ENCODE results near the gene SPTLC2.
"Not testable (repeated sequence)": the region's sequence is repeated elsewhere in the genome, so short reads cannot be mapped to it uniquely, and the experiment has no call there.

The SPTLC2 gene

GRCh38 chr14:77645520-77646230, 29.2 kb upstream of the SPTLC2 start:
- Histone ChIP-seq H3K36me3 (ENCODE audit: control insufficient read depth, insufficient read depth, low read length) (no peaks in the 10 kb centered on the region), H3K9ac (ENCODE audit: low read length) (no peak overlapping the region), H3K4me1 (ENCODE audit: control insufficient read depth, insufficient read depth, low read length) (no peaks in the 10 kb centered on the region), H3K27me3 (ENCODE audit: control insufficient read depth, insufficient read depth, low read length) (no peaks in the 10 kb centered on the region), H3K4me3 (ENCODE audit: low read length) (no peak overlapping the region), H3K27ac (ENCODE audit: low read depth, low read length) (no peak overlapping the region)

- H3K4me3 ChIP-seq (ENCODE audit: low read length): peak overlapping the region; percentile 65
- no peaks in the 10 kb centered on the region for H3K36me3 ChIP-seq (ENCODE audit: control insufficient read depth, insufficient read depth, low read length)
- H3K27ac ChIP-seq (ENCODE audit: low read depth, low read length): no peak overlapping the region
- H3K27me3 ChIP-seq (ENCODE audit: control insufficient read depth, insufficient read depth, low read length): no peaks in the 10 kb centered on the region
- no peaks in the 10 kb centered on the region for H3K4me1 ChIP-seq (ENCODE audit: control insufficient read depth, insufficient read depth, low read length)
- H3K9ac ChIP-seq (ENCODE audit: low read length): no peak overlapping the region
Observed at GRCh38 chr14:77642407-77642806, 26.0 kb upstream of the SPTLC2 start.

GRCh38 chr14:77641534-77642341, 25.3 kb upstream of the SPTLC2 start:
- Histone ChIP-seq H3K27me3 (ENCODE audit: control insufficient read depth, insufficient read depth, low read length) (no peaks in the 10 kb centered on the region), H3K4me1 (ENCODE audit: control insufficient read depth, insufficient read depth, low read length) (no peaks in the 10 kb centered on the region), H3K27ac (ENCODE audit: low read depth, low read length) (peak overlapping the region; percentile 57), H3K36me3 (ENCODE audit: control insufficient read depth, insufficient read depth, low read length) (no peaks in the 10 kb centered on the region), H3K4me3 (ENCODE audit: low read length) (peak overlapping the region; percentile 65), H3K9ac (ENCODE audit: low read length) (peak overlapping the region; percentile 22)

GRCh38 chr14:77640756-77641533, 24.5 kb upstream of the SPTLC2 start:
- no peaks in the 10 kb centered on the region for H3K36me3 ChIP-seq (ENCODE audit: control insufficient read depth, insufficient read depth, low read length)
- H3K27me3 ChIP-seq (ENCODE audit: control insufficient read depth, insufficient read depth, low read length): no peaks in the 10 kb centered on the region
- peak overlapping the region; percentile 65 for H3K4me3 ChIP-seq (ENCODE audit: low read length)
- H3K27ac ChIP-seq (ENCODE audit: low read depth, low read length): no peak overlapping the region
- H3K9ac ChIP-seq (ENCODE audit: low read length): no peak overlapping the region
- no peaks in the 10 kb centered on the region for H3K4me1 ChIP-seq (ENCODE audit: control insufficient read depth, insufficient read depth, low read length)

GRCh38 chr14:77638771-77639171, 22.3 kb upstream of the SPTLC2 start:
- Histone ChIP-seq H3K4me1 (ENCODE audit: control insufficient read depth, insufficient read depth, low read length) (no peaks in the 10 kb centered on the region), H3K36me3 (ENCODE audit: control insufficient read depth, insufficient read depth, low read length) (no peaks in the 10 kb centered on the region), H3K27ac (ENCODE audit: low read depth, low read length) (no peak overlapping the region), H3K9ac (ENCODE audit: low read length) (no peak overlapping the region), H3K4me3 (ENCODE audit: low read length) (no peak overlapping the region), H3K27me3 (ENCODE audit: control insufficient read depth, insufficient read depth, low read length) (no peaks in the 10 kb centered on the region)

GRCh38 chr14:77635869-77636268, 19.4 kb upstream of the SPTLC2 start:
- H3K27ac ChIP-seq (ENCODE audit: low read depth, low read length); H3K4me1 ChIP-seq (ENCODE audit: control insufficient read depth, insufficient read depth, low read length); H3K36me3 ChIP-seq (ENCODE audit: control insufficient read depth, insufficient read depth, low read length); H3K27me3 ChIP-seq (ENCODE audit: control insufficient read depth, insufficient read depth, low read length); H3K9ac ChIP-seq (ENCODE audit: low read length); H3K4me3 ChIP-seq (ENCODE audit: low read length): not testable (repeated sequence)

- not testable (repeated sequence) for H3K36me3 ChIP-seq (ENCODE audit: control insufficient read depth, insufficient read depth, low read length); H3K9ac ChIP-seq (ENCODE audit: low read length); H3K4me3 ChIP-seq (ENCODE audit: low read length); H3K27me3 ChIP-seq (ENCODE audit: control insufficient read depth, insufficient read depth, low read length); H3K27ac ChIP-seq (ENCODE audit: low read depth, low read length); H3K4me1 ChIP-seq (ENCODE audit: control insufficient read depth, insufficient read depth, low read length)
Observed at GRCh38 chr14:77635466-77635865, 19.0 kb upstream of the SPTLC2 start.

- no peak overlapping the region for H3K4me3 ChIP-seq (ENCODE audit: low read length)
- H3K27me3 ChIP-seq (ENCODE audit: control insufficient read depth, insufficient read depth, low read length): no peaks in the 10 kb centered on the region
- no peaks in the 10 kb centered on the region for H3K36me3 ChIP-seq (ENCODE audit: control insufficient read depth, insufficient read depth, low read length)
- no peak overlapping the region for H3K9ac ChIP-seq (ENCODE audit: low read length)
- no peaks in the 10 kb centered on the region for H3K4me1 ChIP-seq (ENCODE audit: control insufficient read depth, insufficient read depth, low read length)
- no peak overlapping the region for H3K27ac ChIP-seq (ENCODE audit: low read depth, low read length)
Observed at GRCh38 chr14:77630111-77630510, 13.7 kb upstream of the SPTLC2 start.

GRCh38 chr14:77625360-77625759, 8.9 kb upstream of the SPTLC2 start:
- no peaks in the 10 kb centered on the region for H3K4me1 ChIP-seq (ENCODE audit: control insufficient read depth, insufficient read depth, low read length)

GRCh38 chr14:77623201-77623600, 6.8 kb upstream of the SPTLC2 start:
- Histone ChIP-seq H3K36me3 (ENCODE audit: control insufficient read depth, insufficient read depth, low read length) (no peaks in the 10 kb centered on the region), H3K27me3 (ENCODE audit: control insufficient read depth, insufficient read depth, low read length) (no peaks in the 10 kb centered on the region), H3K27ac (ENCODE audit: low read depth, low read length) (no peak overlapping the region), H3K4me1 (ENCODE audit: control insufficient read depth, insufficient read depth, low read length) (no peaks in the 10 kb centered on the region), H3K9ac (ENCODE audit: low read length) (no peak overlapping the region), H3K4me3 (ENCODE audit: low read length) (no peak overlapping the region)

More at GRCh38 chr14:77625360-77625759, 8.9 kb upstream of the SPTLC2 start:
- no peaks in the 10 kb centered on the region for H3K36me3 ChIP-seq (ENCODE audit: control insufficient read depth, insufficient read depth, low read length)
- H3K27ac ChIP-seq (ENCODE audit: low read depth, low read length): no peak overlapping the region
- H3K27me3 ChIP-seq (ENCODE audit: control insufficient read depth, insufficient read depth, low read length): no peaks in the 10 kb centered on the region
- no peak overlapping the region for H3K4me3 ChIP-seq (ENCODE audit: low read length)
- H3K9ac ChIP-seq (ENCODE audit: low read length): no peak overlapping the region

- no peak overlapping the region for H3K4me3 ChIP-seq (ENCODE audit: low read length)
- no peaks in the 10 kb centered on the region for H3K36me3 ChIP-seq (ENCODE audit: control insufficient read depth, insufficient read depth, low read length)
- H3K9ac ChIP-seq (ENCODE audit: low read length): no peak overlapping the region
- H3K4me1 ChIP-seq (ENCODE audit: control insufficient read depth, insufficient read depth, low read length): no peaks in the 10 kb centered on the region
- H3K27me3 ChIP-seq (ENCODE audit: control insufficient read depth, insufficient read depth, low read length): no peaks in the 10 kb centered on the region
- no peak overlapping the region for H3K27ac ChIP-seq (ENCODE audit: low read depth, low read length)
Observed at GRCh38 chr14:77622366-77622961, 6.0 kb upstream of the SPTLC2 start.

GRCh38 chr14:77620222-77620870, 3.9 kb upstream of the SPTLC2 start:
- Histone ChIP-seq H3K9ac (ENCODE audit: low read length) (no peak overlapping the region), H3K27me3 (ENCODE audit: control insufficient read depth, insufficient read depth, low read length) (no peaks in the 10 kb centered on the region), H3K36me3 (ENCODE audit: control insufficient read depth, insufficient read depth, low read length) (no peaks in the 10 kb centered on the region), H3K4me3 (ENCODE audit: low read length) (no peak overlapping the region), H3K27ac (ENCODE audit: low read depth, low read length) (no peak overlapping the region), H3K4me1 (ENCODE audit: control insufficient read depth, insufficient read depth, low read length) (peaks cover 5% of the 10 kb centered on the region)

All from rectal smooth muscle tissue (tissue), 1 donor.